NOMO-1 (cell line): ENCODE results near the gene TTI1.

Source experiments
- DNase-seq, 2 experiments: peaks; one replicate each; lab custom pipeline; 2025; ENCODE audit not compliant: unreplicated experiment in 2 of 2; lab: John Stamatoyannopoulos, UW

The TTI1 gene

DNA sequence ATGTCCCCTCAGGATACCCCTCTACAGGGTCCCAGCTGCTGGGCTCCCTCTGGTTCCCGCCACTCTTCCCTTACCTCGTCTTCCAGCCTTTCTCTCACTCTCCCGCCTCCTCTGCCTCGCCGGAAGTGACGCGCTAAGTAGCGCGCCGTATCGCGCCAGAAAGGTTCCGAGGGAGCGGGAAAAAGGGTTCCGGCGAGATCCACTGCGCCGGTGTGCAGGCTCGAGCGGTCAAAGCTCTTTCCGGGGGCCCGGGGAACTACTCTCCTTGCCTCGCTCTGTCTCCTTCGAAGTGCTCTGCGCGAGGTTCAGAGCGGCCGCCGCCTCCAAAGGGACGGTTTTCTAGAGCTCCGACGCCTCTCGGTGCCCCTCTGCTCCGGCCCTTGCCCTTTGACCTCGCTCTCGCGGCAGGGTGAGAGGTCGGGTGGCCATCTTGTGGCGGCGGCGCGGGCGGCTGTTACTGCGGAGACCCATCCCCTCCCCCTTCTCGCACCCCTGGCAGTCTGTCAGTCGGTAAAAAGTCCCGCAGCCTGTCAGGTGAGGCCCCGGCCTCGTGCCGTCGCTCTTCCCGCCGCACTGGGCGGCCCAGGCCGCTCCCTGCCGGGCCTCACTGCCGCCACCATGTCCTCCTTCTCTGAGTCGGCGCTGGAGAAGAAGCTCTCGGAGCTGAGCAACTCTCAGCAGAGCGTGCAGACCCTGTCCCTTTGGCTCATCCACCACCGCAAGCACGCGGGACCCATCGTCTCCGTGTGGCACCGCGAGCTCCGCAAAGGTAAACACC, at the start of gene TTI1, which contains the start of gene RPRD1B:
TTI1 (minus strand) TSS at position 127 of the 778 bp plus-strand sequence. CDS start 19,640 bp downstream, outside the sequence.
RPRD1B (plus strand) TSS at position 417 of the 778 bp plus-strand sequence; CDS start at position 619, 202 bp downstream.
- DNase-seq: peak; percentile 81 to 89

DNA sequence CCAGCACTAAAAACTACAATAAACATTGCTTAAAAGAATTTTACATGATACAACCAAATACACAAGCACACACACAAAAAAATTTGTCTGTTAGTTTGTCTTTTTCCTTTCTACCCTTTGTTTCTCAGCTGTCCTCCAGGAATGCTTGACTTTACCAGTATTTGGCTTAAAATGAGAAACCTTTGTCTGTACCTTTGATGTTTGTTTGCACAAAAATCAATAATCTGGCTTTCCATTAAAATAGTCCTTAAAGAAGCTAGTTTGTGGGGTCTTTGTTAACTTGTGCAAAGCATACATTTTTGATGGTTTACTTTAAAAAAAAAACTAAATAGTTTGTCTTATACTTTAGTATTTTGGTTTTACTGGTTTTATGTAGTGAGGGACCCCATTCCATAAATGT, 49.6 kb upstream of the TTI1 start:
- DNase-seq: no peak

DNA sequence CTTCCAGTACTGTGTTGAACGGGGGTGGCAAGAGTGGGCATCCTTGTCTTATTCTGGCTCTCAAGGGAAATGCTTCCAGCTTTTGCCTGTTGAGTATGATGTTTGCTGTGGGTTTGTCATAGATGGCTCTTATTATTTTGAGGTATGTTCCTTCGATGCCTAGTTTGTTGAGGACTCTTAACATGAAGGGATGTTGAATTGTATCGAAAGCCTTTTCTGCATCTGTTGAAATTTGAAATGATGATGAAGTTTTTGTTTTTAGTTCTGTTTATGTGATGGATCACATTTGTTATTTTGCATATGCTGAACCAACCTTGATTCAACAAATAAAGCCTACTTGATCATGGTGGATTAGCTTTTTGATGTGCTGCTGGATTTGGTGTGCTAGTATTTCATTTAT, 48.3 kb upstream of the TTI1 start:
- no peak for DNase-seq

DNA sequence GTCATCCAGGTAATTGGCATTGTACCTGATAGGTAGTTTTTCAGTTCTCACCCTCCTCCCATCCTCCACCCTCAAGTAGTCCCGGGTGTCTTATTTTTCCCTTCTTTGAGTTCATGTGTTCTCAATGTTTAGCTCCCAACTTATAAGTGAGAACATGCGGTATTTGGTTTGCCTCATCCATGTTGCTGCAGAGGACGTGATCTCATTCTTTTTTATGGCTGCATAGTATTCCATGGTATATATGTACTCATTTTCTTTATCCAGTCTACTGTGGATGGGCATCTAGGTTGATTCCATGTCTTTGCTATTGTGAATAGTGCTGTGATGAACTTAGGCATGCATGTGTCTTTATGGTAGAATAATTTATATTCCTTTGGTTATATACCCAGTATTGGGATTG, 46.1 kb upstream of the TTI1 start:
- no peak for DNase-seq

DNA sequence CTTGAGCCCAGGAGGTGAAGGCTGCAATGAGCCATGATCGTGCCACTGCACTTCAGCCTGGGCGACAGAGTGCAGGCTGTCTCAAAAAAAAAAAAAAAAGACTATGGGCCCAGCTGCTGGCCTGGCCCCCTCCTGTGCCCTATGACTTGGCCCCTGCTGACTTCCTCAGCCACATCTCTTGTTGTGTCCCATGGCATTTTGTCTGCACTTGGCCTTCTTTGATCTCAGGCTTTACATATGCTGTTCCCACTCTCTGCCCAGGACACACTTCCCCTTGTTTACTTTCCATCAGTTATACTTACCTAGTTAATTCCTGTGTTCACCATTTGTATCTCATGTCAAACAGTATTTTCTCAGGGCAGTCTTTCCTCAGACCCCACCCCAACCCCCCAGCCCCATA, 44.8 kb upstream of the TTI1 start:
- no peak for DNase-seq

DNA sequence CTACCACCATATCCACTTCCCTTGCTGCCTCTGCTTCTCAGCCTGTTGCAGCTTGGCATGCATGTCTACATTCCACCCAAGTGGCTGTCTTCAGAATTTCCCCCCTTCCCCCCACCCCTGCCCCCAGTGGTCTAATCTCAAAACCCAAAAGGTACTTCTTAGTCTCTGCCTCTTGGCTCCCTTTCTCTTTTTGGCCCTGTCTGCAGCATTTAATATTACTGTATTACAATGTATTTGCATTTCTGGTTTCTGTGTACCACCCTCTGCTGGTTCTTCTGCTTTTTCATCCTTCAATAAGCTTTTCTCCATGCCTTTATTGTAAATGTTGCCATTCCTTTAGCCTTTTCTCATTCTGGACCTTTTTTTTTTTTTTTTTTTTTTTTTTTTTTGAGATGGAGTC, 43.3 kb upstream of the TTI1 start:
- DNase-seq: no peak

DNA sequence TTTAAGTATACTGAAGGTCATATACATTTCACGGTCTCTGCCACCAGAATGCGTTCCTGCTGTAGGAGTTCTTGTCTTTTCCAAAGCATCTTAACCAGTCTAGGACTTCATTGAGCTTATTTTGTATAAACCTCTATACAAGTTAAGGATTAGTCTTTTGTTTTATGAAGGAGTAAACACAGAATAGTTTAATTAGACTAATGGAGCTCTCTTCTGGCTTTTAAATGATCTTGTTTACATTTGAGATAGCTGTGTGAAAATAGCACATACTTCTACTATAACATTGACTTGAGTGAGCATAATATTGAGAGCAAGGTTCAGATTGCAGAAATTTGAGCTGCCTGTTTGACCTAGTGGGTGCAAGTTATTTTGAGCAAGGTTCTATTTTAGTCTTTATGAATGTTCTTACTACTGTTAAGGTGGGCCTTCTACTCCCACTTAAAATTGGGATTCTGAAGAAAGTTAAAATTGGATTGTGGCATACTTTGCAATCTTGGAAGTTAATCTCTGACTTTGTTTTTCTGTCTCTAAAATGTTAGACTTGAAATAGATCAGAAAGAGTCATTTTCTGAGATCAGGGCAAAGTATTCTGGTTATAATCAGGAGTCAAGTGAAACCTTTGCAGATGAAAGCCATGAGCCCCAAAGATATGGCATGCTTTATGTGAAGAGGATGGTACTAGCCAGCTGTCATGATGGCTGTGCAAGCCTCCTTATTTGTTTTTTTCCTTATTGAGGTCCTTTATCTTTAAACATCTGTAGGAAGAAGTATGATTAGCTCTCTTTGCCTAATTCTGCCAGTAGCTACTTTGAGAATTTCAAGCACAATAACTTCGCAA, 42.1 kb upstream of the TTI1 start:
- no peak for DNase-seq

DNA sequence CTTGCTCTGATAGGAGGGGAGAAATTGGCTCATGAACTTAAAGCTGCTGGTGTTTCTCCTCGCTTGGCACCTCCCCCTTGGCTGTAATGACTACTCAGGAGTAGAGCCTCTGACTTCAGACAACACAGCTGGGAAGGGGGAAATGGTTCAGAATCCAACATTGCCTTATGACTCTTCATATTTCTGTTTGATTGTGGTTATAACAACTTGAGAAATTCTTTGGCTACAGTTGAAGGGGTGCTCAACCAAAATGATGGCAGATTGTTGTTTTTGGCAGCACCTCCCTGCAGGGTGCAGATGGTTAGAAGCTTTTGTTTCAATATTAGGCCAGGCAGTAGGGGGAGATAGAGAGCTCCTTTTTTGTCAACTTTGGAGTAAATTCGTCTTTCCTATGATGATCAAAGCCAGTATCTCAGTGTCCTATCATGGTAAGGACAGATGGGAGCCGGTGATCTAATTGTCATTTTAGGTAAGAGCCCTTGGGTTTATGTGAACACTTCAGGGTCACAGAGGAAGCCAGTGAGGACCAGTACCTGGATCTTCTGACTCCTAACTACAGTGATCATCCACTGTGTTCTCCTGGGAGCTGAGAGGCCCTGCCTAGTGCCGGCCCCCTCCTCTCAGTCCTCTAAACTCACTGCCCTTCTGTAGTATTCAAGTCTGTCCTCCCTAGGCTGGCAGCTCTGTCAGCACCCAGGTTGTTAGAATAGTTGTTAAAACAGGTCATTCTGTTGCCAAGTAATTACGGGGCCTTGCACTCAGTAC, 40.2 kb upstream of the TTI1 start:
- peak; percentile 2 to 41 for DNase-seq

DNA sequence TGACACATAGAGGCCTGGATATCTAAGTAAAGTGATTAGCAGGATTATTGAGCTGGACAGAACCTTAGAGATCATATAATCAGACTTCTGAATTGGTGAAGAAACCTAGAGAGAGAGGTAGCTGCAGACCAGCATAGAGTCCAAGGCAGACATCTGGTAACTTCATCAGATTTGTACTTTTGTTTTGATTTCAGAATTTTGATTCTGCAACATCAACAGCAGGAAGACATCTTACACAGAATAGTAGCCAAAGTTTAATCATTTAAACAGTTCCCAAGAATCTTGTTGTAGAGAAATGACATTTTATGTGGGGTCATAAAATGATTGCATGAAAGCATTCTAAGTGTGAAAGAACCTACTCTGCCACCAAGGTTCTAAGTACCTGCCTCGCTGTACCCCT, 39.6 kb upstream of the TTI1 start:
- DNase-seq: no peak

DNA sequence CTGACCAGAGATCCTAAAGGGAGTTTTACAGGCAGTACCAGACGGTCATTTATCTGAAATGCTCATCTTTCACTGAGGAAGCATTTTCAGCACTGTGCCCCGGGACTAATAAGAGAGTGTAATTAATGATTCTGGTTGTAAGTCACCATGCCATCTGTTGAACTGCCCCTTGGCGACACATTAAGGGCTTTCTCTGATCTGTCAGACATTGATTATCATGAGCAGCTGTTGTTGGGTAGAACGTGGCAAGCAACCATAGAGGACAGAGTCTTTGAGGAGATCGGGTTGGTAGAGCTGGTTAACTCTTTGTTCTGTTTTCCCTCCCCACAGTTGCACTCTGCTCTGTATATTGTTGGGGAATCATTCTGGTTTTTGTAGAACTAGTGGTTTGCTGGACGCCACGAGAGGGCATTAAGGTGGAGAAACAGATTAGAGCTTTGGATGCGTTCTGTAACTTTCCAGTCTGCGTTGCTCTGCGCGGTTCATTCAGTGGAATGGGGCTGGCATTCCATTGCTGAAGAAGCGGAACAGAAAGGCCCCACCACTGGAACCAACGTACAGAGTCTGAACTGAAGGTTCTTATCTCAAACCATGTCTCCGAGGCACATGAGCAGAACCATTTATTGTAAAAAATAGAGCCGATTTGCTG, 34.6 kb upstream of the TTI1 start:
- DNase-seq: no peak

DNA sequence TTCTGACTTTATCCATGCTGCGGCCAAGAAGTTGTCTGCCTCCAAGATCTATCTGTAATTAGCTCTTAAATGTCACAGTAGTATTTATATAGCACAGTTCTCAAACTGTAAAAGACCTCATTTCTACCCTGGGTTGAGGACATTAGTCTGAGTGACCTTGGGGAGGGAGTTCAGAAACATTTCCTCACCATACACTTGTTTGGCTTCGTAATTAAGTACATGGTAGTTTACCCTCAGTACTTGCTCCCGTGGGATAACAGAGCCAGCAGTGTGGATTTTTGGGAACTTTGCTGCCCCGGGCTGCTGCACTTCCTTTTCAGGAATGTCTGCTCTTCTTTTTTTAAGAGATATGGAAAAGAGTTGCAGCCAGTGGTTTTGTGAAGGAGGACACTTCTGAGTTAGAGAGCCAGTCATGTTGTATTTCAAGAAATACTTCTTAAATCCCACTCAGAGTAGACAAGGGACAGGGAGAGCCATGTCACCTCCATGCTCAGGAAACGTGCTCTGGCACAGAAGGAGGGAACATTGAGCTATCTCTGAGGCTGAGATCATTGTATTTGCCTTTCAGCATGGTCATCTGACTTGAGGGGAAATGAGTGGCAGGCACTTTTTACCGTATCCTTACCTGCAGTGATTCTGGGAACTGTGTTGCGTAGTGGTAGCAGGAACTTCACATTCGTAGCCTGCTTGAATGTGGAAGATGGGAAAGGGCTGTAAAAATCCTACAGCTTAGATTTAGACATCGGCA, 33.9 kb upstream of the TTI1 start:
- no peak for DNase-seq

DNA sequence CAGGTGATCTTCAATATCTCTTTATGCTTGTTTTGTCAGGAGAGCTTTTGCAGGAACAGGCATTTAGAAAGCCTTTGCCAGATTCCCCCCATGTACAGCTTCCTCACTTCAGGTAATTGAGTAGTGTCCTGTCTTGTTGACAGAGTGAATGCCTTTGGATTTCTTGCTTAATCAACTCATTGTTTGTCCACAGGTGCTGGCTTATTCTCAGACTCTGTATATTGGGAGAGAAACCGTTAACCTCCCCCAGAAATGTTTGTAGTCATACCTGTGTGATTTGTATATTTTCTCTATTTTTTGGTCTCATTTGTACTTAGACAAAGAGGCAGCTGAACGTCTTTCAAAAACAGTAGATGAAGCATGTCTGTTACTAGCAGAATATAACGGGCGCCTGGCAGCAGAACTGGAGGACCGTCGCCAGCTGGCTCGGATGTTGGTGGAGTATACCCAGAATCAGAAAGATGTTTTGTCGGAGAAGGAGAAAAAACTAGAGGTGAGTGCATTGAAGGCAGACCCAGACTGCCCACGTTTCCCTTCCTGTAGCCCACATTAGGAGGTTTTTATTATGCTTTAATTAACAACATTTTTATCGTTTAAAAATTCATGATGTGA, 32.6 kb upstream of the TTI1 start:
- no peak for DNase-seq

DNA sequence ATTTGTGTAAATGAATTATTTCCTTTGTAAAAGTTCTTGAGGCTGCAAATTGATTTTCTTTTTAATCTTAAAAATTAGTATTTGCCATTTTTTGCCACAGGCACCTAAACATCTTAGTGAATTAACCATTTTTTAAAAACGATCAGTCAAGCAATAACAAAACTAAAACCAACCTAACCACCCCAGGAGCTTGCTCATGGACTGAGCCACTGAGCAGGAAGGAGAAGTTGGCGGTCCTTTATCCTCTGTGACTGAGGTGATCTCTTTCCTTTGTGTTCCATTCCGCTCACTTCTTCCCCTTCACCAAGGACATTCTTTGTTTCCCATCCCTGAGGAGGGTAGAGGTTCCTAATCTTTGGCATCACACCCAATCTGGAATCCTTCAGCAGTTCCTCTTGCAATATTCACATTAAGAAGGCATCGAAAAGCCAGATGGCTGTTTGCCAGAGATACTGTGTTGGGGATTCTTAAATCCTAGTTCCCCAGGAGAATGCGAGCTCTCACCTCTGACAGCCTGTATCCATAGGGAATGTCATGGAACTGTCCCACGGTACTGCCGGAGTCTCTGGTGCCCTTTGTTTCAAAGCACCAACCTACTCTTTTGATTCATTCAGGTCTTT, 30.8 kb upstream of the TTI1 start:
- DNase-seq: no peak

DNA sequence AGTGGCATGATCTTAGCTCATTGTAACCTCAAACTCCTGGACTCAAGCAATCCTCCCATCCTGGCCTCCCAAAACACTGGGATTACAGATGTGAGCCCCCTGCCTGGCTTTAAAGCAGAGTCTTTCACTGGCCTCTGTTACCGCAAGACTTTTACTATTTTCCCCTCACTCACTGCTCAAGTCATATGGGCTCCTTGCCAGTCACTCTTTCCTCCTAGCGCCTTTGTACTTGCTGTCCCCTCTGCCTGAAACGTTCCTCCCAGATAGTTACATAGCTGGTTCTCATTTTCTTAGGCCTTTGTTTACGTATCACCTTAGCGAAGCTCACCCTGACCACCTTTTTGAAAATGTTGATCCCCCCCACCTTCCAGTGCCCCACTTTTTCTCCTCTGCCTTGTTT, 29.6 kb upstream of the TTI1 start:
- DNase-seq: no peak

DNA sequence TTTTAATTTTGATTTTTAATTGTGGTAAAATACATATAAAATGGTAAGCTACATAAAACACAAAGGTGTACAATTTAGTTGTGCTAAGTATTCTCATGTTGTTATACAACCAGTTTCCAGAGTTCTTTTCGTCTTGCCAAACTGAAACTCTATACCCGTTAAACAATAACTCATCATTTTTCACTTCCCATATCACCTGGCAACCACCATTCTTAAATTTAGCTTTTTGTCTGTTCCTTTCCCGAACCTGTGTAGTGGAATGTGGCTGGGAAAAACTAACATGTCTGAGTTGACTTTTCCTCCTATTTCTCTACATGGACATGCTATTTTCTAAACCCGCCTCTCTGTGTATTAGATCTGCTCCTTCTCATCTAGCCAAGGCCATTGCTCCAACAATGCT, 27.9 kb upstream of the TTI1 start:
- no peak for DNase-seq

DNA sequence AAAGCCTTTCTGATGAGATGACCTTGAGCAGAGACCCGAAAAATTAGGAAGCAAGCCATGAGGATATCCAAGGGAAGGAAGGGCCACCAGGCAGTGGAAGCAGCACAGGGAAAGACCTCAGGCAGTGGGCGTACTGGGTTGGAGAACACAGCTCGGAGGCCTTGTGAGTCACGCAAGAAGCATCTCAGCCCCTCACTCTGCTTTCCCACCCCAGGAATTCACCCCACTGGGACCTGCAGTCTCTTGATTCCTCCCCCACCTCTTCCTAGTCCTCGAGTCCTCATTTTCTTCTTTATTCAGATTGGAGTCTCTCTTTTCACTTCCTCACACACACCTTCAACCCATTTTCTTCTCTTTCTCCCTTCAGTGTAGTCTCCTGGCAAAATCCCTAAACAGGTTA, 27.3 kb upstream of the TTI1 start:
- DNase-seq: no peak

DNA sequence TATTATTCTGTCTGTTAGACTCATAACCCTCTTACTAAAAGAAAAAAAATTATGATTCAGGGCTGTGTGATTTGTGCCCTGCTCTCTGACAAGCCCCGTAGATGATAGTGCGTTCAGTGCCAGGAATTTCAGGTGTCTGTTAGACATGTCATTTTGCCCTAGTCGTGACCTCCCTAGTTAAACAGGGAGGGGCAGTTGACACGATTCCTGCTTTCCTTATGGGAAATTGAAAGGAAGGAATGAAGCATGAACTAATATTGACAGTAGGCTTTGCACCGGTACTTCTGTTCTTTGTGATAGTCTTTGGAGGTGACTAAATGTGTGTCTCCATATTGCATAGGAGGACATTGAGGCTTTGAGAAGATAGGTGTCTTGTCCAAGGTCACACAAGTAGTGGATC, 26.6 kb upstream of the TTI1 start:
- no peak for DNase-seq

DNA sequence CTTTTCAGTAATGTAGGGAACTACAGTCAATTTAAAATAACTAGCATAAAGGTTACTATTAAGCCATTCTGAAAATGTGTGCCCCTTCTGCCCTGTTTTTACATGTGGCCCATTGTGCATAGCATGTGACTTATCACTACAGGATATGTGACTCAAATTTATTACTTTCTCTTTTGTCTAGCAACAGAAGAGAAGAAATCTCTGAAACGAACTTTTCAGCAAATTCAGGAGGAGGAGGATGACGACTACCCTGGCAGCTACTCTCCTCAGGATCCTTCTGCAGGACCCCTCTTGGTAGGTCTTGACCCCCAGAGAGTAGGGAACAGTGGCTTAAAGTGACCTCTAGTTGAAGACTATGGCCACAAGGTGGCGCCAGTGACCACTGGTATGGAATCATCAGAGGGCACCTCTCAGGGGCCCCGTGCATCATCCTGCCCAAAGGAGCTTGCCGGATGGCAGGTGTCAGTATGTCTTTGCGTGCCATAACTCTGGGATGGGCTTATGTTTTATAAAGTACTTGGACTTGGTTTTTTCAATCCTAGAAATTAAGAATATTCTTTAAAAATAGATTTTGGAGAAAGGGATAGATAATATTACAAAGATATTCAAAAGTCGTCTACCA, 24.2 kb upstream of the TTI1 start:
- DNase-seq: peak; percentile 43 to 68

DNA sequence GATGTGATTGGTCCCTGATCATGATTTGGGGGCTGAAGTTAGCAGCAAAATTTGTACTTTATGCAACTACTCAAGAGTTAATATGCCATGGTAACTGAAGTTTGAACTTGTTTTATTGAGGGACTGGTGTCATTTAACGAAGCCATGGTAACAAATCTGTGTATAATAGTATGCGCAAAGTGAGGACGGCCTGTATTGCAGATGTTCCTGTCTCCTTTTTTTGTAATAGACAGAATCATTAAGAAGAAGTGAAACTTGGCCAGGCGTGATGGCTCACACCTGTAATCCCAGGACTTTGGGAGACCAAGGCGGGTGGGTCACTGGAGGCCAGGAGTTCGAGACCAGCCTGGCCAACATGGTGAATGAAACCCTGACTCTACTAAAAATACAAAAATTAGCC, 22.6 kb upstream of the TTI1 start:
- DNase-seq: no peak
